GM21423 (cell line): ENCODE measurements around the gene DOP1A.
"Not testable (repeated sequence)": the region's sequence is repeated elsewhere in the genome, so short reads cannot be mapped to it uniquely, and the experiment has no call there.

Experiments
- ATAC-seq: cut with Tn5 transposase; IDR thresholded peaks from one replicate; pipeline ENCODE4 v1.9.1; 2021; ENCODE audit warnings: mild to moderate bottlenecking, moderate library complexity; ENCODE audit not compliant: unreplicated experiment

DOP1A gene

GRCh38 chr6:83152913-83153312 is 85.4 kb downstream of the DOP1A start:
- ATAC-seq, result no peak

GRCh38 chr6:83153883-83154521 is 86.5 kb downstream of the DOP1A start:
- ATAC-seq, result no peak

- ATAC-seq, result no peak
These were observed 88.3 kb downstream of the DOP1A start for GRCh38 chr6:83155794-83156193.

- no peak for ATAC-seq
These were observed 92.7 kb downstream of the DOP1A start for GRCh38 chr6:83160167-83160566.

GRCh38 chr6:83167726-83168278 is 100.3 kb downstream of the DOP1A start:
- ATAC-seq, result no peak

GRCh38 chr6:83168556-83168955 is 101.1 kb downstream of the DOP1A start:
- ATAC-seq, result no peak

- no peak for ATAC-seq
These were observed 101.6 kb downstream of the DOP1A start for GRCh38 chr6:83169106-83169505.

- no peak for ATAC-seq
These were observed 102.0 kb downstream of the DOP1A start for GRCh38 chr6:83169511-83169910.

GRCh38 chr6:83176246-83176645 is 108.8 kb downstream of the DOP1A start:
- no peak for ATAC-seq

- no peak for ATAC-seq
These were observed 113.0 kb downstream of the DOP1A start for GRCh38 chr6:83180426-83180950.

GRCh38 chr6:83182114-83182513 is 114.6 kb downstream of the DOP1A start:
- no peak for ATAC-seq

GRCh38 chr6:83183082-83183828 is 115.8 kb downstream of the DOP1A start:
- ATAC-seq, result no peak

- ATAC-seq, result no peak
These were observed 117.6 kb downstream of the DOP1A start for GRCh38 chr6:83185096-83185495.

- ATAC-seq, result no peak
These were observed 121.0 kb downstream of the DOP1A start for GRCh38 chr6:83188501-83188900.

GRCh38 chr6:83190626-83191025 is 123.2 kb downstream of the DOP1A start:
- no peak for ATAC-seq

GRCh38 chr6:83191974-83192373 is 124.5 kb downstream of the DOP1A start:
- ATAC-seq, result not testable (repeated sequence)

GRCh38 chr6:83192456-83192855 is 125.0 kb downstream of the DOP1A start:
- no peak for ATAC-seq

GRCh38 chr6:83192871-83193746 is 125.6 kb downstream of the DOP1A start, which contains the start of the genes PGM3 and RWDD2A:
TSS of gene PGM3 (minus strand) at chr6:83193265. CDS start at chr6:83191012, 2,253 bp downstream.
TSS of gene RWDD2A (plus strand) at chr6:83193357. CDS start at chr6:83194452, 1,095 bp downstream.
- ATAC-seq, result peak; percentile 97

- peak; percentile 19 for ATAC-seq
These were observed 126.5 kb downstream of the DOP1A start for GRCh38 chr6:83193747-83194566.
